Fibroblast of peridontal ligament (primary cell): ENCODE measurements around the gene CYP11A1.
A peak's percentile ranks its signal among the peaks of the same experiment; 100 is the strongest.

ENCODE experiments used
- DNase-seq: peaks from one replicate; pipeline ENCODE4 v3.0.0-alpha.2; 2010; ENCODE audit errors: extremely low read depth

The CYP11A1 gene

GRCh38 chr15:74322558-74323180, 44.8 kb downstream of the CYP11A1 start:
- peak; percentile 56 for DNase-seq

- DNase-seq, result peak; percentile 49
Measured at GRCh38 chr15:74320352-74321247, 46.8 kb downstream of the CYP11A1 start.

- DNase-seq, result no peak
Measured at GRCh38 chr15:74319596-74320351, 47.7 kb downstream of the CYP11A1 start.

GRCh38 chr15:74319138-74319460, 48.3 kb downstream of the CYP11A1 start:
- no peak for DNase-seq

GRCh38 chr15:74318376-74319137, 48.9 kb downstream of the CYP11A1 start:
- DNase-seq, result no peak

- DNase-seq, result peak; percentile 97
Measured at GRCh38 chr15:74317820-74318375, 49.5 kb downstream of the CYP11A1 start.

- no peak for DNase-seq
Measured at GRCh38 chr15:74316141-74316540, 51.3 kb downstream of the CYP11A1 start.

GRCh38 chr15:74315626-74316025, 51.8 kb downstream of the CYP11A1 start:
- no peak for DNase-seq

DNA sequence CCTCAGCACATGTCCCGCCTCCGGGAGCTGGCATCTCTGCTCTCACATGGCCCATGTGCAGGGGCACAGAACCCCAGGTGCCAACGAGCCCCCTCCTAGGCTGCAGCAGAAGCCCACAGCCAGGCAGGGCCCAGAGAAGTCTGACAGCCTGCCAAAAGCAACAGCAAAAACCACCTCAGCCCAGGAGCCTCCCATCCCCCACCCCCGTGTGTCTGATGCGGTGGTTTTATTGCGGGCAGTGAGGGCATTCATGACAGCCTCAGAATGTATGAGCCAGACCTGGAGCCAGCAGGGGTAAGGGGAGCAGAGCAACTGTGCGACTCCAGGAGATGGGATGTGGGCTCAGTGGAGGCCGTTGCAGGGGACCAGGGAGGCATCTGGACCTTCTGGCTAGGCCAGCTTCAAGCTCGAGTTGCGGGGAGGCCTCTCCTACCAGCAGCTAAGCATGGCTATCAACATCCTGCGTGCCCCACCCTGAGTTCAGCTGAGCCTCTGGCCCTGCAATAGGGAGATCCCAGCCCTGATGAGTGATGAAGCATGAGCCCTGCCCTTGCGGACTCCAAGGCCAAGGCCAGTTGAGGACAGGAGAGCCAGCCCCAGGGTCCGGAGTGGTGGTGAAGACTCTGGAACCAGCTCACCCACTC, 52.5 kb downstream of the CYP11A1 start:
- DNase-seq, result no peak

- no peak for DNase-seq
Measured at GRCh38 chr15:74313889-74314288, 53.6 kb downstream of the CYP11A1 start.

- DNase-seq, result no peak
Measured at GRCh38 chr15:74312445-74313007, 54.9 kb downstream of the CYP11A1 start.

DNA sequence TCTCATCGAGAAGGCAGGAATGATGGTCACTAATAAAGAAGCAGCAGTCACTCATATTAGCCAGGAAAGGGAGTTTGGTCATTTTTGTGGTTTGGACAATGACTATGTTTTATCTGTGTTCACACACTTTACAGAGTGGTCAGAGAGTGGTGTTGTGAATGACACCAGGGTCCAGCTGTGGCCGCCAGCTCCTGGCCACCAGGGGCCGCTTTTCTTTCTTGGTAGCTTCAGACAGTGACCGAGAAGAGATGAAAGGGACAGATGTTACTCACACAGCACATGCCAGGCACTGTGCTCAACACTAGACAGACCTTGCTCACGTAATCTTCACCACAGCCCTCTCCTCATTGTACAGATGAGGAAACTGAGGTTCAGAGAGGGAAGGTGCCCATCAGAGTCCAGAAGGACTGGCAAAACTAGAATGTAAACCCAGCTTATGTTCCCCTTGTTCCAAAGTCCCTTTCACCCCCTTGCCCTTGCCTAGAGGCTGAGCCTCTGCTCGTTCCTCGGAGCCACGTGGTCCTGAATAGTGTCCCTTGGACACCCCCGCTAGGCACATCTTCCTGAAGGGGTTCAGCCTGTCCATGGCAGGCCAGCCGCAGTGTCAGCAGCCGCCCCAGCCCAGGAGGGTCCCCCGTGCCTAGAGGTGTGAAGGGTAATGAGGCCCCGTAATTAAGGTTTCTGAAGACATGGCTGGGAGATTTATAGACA, 55.6 kb downstream of the CYP11A1 start:
- DNase-seq, result no peak

DNA sequence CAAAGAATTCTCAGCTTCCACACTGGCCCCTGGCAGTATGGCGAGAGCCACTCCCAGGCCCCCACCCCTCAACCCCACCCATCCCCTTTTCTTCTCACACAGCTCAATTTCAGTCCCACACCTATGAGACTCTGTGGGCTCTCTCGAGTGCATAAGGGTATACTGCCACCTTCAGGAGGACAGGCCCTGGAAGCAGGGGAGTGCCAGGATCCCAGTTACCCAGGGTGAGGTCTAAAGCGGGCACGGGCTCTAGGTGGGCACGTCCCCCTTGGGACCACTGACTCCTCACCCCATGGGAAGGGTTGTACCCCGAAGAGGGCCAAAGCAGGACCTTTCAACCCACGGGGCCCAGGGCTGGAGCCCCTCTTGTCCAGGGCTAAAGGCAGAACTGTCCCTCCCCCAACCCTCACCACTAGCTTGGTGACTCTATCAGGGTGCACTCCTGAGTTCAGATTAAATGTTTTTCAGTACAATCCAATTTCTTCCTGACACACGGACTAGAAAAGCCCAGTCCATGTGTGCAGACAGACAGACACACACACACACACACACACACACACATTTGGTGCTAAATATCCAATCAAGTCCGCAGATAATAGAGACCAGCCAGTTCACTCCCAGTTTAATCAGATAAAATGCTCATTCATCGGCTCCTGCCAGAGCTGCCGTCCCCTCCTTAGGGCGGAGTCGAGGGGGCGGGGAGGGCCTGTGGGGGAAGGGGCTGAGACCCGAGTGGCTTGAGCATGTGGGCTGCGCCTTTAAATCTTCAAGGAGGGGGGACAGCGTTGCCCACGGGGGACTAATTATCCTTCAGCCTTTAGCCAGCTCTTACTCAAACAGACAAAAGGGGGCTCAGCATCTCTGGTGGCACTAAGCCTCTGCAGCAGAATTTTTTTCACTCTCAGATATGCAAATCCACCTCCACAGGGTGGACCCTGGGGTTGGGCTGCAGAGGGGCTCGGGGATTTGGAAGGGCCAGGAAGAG, 59.3 kb downstream of the CYP11A1 start:
- peak; percentile 60 for DNase-seq

DNA sequence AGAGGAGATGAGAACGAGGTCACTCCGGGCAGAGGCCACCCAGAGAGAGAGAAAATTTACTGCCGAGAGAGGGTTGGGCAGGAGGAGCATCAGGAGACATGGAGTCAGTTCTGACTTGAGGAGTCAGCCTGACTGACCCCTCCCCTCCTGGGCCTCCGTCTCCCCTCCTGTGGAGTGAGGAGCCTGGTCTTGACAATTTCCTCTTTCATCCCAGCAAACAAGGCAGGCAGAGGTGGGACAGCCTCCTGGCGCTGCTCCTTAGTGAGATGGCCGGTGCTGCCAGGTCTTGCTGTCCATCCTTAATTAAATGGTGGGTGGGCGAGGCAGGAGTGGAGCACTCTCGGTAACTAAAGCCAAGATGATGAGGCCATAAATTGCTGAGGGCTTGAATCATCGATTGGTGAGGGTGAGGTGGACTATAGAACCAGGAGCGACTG, 60.6 kb downstream of the CYP11A1 start:
- no peak for DNase-seq

- no peak for DNase-seq
Measured at GRCh38 chr15:74305687-74306086, 61.8 kb downstream of the CYP11A1 start.

DNA sequence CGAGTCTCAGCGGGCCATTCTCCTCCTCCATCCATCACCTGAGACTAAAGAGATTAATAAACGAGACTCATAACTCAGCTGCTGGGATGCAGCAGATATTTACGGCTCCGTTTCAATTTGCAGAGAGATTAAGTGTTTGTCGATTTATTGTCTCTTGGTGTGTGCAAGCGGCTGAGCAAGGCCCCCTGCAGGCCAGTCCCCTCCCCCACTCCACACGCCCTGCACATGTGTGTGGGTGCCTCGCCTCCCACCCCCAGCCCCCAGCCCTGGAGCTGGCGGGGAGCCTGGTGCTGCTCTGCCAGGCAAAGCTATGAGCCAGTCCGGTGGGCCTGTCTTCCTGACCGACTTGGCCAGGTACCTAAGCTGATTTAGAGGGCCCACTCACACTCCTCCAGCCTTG, 63.0 kb downstream of the CYP11A1 start:
- no peak for DNase-seq

GRCh38 chr15:74303741-74304309, 63.6 kb downstream of the CYP11A1 start:
- no peak for DNase-seq

GRCh38 chr15:74302821-74303359, 64.6 kb downstream of the CYP11A1 start:
- no peak for DNase-seq
